ENCODE data around the gene CRADD. TPM values are rescaled to one million over a fixed set of nuclear protein-coding genes. Genes with fewer than 3 reads are reported as not detected.

The CRADD gene
- total and polyA plus RNA-seq, 5 experiments from 2014 or later, result 9.9 to 13.7 (median 13.0) TPM

- Mint-ChIP-seq H3K36me3 (peaks cover 0 to 21% (median 18%) of the 10 kb centered on the region in 3 donors), H3K27ac (peak overlapping the region; percentile 100), H3K9me3 (no peaks in the 10 kb centered on the region), H3K4me1 (peaks cover 13 to 37% (median 35%) of the 10 kb centered on the region in 4 donors), H3K27me3 (peaks cover 7 to 32% (median 9%) of the 10 kb centered on the region in 5 donors), H3K4me3 (peak overlapping the region; percentile 97 to 99 (median 98))
- DNase-seq, result peak in 1 of 10 donors; percentile 7
- POLR2A ChIA-PET, result interaction anchor here (0.9 to 1.5 kb wide), 7 partner anchors 105 to 1797 kb away, joined by 3 to 7 read pairs (median 4); partner anchors contain the start of genes METAP2 and UBE2N
- peak in 1 of 2 donors; percentile 0 for ATAC-seq
These were observed 574 bp upstream of the CRADD start for GRCh38 chr12:93676408-93677194.

DNA sequence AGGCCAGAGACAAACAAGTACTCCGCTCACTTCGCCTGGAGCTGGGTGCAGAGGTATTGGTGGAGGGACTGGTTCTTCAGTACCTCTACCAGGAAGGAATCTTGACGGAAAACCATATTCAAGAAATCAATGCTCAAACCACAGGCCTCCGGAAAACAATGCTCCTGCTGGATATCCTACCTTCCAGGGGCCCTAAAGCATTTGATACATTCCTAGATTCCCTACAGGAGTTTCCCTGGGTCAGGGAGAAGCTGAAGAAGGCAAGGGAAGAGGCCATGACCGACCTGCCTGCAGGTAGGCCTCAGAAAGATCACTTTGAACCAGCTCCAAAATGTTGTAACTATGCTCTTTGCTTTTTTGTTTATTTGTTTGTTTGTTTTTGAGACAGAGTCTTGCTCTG, 1.6 kb downstream of the CRADD start:
- H3K4me1 Mint-ChIP-seq, result peaks cover 20 to 48% (median 47%) of the 10 kb centered on the region in 4 donors
- H3K4me3 Mint-ChIP-seq, result peak overlapping the region; percentile 70 to 99 (median 98)
- H3K9me3 Mint-ChIP-seq, result no peaks in the 10 kb centered on the region
- ATAC-seq, result no peak
- POLR2A ChIA-PET, result interaction anchor here (0.6 to 0.7 kb wide), 2 partner anchors 13 to 781 kb away, joined by 3 read pairs; no protein-coding TSS in a partner anchor
- no peak for DNase-seq
- peaks cover 0 to 21% (median 19%) of the 10 kb centered on the region in 3 donors for H3K36me3 Mint-ChIP-seq
- peaks cover 4 to 20% (median 6%) of the 10 kb centered on the region in 5 donors for H3K27me3 Mint-ChIP-seq
- H3K27ac Mint-ChIP-seq, result peak overlapping the region; percentile 100

GRCh38 chr12:93679308-93679925, 2.2 kb downstream of the CRADD start:
- ATAC-seq, result no peak
- Mint-ChIP-seq H3K4me3 (peak overlapping the region in 9 of 10 donors; percentile 13 to 99 (median 62)), H3K9me3 (no peaks in the 10 kb centered on the region), H3K36me3 (peaks cover 0 to 21% (median 19%) of the 10 kb centered on the region in 3 donors), H3K27ac (peak overlapping the region in 9 of 10 donors; percentile 65 to 100 (median 100)), H3K27me3 (peaks cover 0 to 14% (median 4%) of the 10 kb centered on the region in 5 donors), H3K4me1 (peaks cover 23 to 54% (median 53%) of the 10 kb centered on the region in 4 donors)
- DNase-seq, result no peak
- POLR2A ChIA-PET, result interaction anchor here (0.6 kb wide), 1 partner anchor 12 kb away, joined by 3 read pairs; no protein-coding TSS in a partner anchor

DNA sequence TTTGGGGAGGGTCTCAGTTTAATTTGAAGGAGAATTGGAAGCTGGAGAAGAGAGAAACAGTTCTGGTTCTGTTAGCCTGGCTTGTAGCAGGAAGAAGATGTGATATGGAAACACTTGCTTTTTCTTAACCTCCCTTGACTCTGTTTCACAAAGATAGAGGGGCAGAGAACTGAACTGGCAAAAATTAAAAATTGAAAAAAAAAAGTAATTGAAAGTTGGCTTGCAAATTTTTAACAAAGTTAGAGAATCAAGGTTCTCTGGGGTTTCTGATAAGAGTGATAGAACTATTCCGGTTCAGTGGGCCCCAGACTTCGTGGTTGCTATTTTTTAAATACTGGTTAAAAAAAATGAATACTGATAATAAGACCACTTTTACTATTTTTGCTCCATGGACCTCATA, 2.8 kb downstream of the CRADD start:
- POLR2A ChIA-PET, result no interaction called here
- peaks cover 0 to 8% (median 3%) of the 10 kb centered on the region in 5 donors for H3K27me3 Mint-ChIP-seq
- peak overlapping the region in 4 of 10 donors; percentile 22 to 65 (median 42) for H3K4me3 Mint-ChIP-seq
- ATAC-seq (no peak), DNase-seq (no peak)
- H3K9me3 Mint-ChIP-seq, result no peaks in the 10 kb centered on the region
- H3K27ac Mint-ChIP-seq, result peak overlapping the region in 2 of 10 donors; percentile 69 to 100
- peaks cover 27 to 60% (median 59%) of the 10 kb centered on the region in 4 donors for H3K4me1 Mint-ChIP-seq
- H3K36me3 Mint-ChIP-seq, result peaks cover 0 to 21% (median 19%) of the 10 kb centered on the region in 3 donors

GRCh38 chr12:93682846-93683261, 5.7 kb downstream of the CRADD start:
- POLR2A ChIA-PET, result no interaction called here
- no peak for ATAC-seq
- DNase-seq, result no peak
- Mint-ChIP-seq H3K36me3 (peaks cover 0 to 23% (median 19%) of the 10 kb centered on the region in 3 donors), H3K9me3 (no peaks in the 10 kb centered on the region), H3K27ac (no peak overlapping the region), H3K4me3 (no peak overlapping the region), H3K4me1 (peaks cover 23 to 48% (median 45%) of the 10 kb centered on the region in 4 donors), H3K27me3 (no peaks in the 10 kb centered on the region)

- H3K36me3 Mint-ChIP-seq, result peaks cover 0 to 24% (median 19%) of the 10 kb centered on the region in 3 donors
- H3K4me3 Mint-ChIP-seq, result no peak overlapping the region
These were observed 6.2 kb downstream of the CRADD start for GRCh38 chr12:93683410-93683809.

DNA sequence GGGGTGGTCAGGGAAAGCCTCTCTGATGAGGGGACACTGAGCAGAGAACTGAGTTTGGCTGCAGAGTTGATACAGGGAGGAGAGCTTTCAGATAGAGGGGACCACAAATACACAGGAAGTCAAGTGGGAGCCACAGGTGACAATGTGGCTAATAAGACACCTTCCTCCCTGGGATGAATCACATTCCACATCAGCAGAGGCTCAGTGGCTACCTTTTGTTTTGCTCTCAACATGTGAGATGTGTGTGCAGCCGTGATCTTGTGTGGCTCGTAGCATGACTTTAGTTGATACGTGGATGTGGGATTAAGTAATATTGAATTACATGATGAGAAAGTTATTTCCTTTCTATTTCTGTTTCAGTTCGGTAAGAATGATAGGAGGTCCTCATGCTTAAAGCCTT, 7.5 kb downstream of the CRADD start:
- POLR2A ChIA-PET, result no interaction called here
- peak overlapping the region in 7 of 10 donors; percentile 7 to 61 (median 23) for H3K4me3 Mint-ChIP-seq

More at GRCh38 chr12:93683410-93683809, 6.2 kb downstream of the CRADD start:
- peaks cover 21 to 42% (median 39%) of the 10 kb centered on the region in 4 donors for H3K4me1 Mint-ChIP-seq
- no peaks in the 10 kb centered on the region for H3K9me3 Mint-ChIP-seq
- peak overlapping the region in 1 of 10 donors; percentile 63 for H3K27ac Mint-ChIP-seq
- DNase-seq (no peak), ATAC-seq (no peak)
- POLR2A ChIA-PET, result no interaction called here
- no peaks in the 10 kb centered on the region for H3K27me3 Mint-ChIP-seq

DNA sequence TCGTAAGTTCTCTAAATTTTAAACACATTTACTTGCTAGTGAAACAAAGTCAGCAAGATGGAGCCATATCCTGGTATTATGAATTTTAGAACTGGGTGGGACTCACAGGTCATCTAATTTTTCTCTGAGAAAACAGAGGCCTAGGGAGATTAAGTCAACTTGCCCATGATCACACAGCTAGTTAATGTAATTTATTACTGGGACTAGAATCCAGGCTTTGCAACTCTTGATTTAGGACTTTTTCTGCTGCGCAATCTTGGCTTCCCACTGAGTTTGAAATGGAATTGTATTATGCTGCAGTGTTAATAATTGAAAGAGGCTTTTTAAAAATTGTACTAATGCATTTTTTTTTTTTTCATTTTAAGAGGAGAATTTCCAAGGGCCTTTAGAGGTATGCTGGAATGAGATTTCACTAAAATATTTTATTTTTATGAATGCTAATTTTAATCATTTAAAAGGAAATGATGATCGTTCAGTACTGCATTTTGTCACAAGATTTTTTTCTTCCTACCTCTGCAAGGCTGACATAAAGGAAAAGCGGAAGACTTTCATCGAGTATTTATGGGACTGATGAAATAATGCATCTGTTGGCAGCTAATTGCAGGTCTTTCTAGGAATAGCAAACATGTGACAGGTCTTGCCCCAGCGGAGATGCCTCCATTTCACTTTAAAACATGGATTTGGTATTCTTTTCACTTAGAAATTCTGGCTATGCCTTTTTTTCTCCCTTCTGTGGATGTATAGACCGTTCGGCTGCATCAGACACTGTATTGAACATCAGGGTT, 9.6 kb downstream of the CRADD start:
- H3K9me3 Mint-ChIP-seq, result peaks cover 0 to 2% (median 0%) of the 10 kb centered on the region in 9 donors
- H3K4me1 Mint-ChIP-seq, result peaks cover 23 to 46% (median 29%) of the 10 kb centered on the region in 4 donors
- H3K36me3 Mint-ChIP-seq, result peaks cover 0 to 9% (median 8%) of the 10 kb centered on the region in 3 donors
- no peak for ATAC-seq
- H3K27ac Mint-ChIP-seq, result no peak overlapping the region
- POLR2A ChIA-PET, result interaction anchor here (0.7 kb wide), 1 partner anchor 20 kb away, joined by 3 read pairs; no protein-coding TSS in a partner anchor
- DNase-seq, result no peak
- no peak overlapping the region for H3K4me3 Mint-ChIP-seq
- H3K27me3 Mint-ChIP-seq, result no peaks in the 10 kb centered on the region

More for the DNA sequence above, 7.5 kb downstream of the CRADD start:
- H3K27me3 Mint-ChIP-seq, result no peaks in the 10 kb centered on the region
- ATAC-seq (peak in 1 of 2 donors; percentile 27), DNase-seq (no peak)
- peaks cover 23 to 44% (median 34%) of the 10 kb centered on the region in 4 donors for H3K4me1 Mint-ChIP-seq
- peak overlapping the region in 3 of 10 donors; percentile 46 to 79 (median 54) for H3K27ac Mint-ChIP-seq
- no peaks in the 10 kb centered on the region for H3K9me3 Mint-ChIP-seq
- peaks cover 0 to 20% (median 10%) of the 10 kb centered on the region in 3 donors for H3K36me3 Mint-ChIP-seq

- no peak for DNase-seq
- ATAC-seq, result no peak
- H3K27ac Mint-ChIP-seq, result peak overlapping the region in 3 of 10 donors; percentile 14 to 65 (median 15)
- no peaks in the 10 kb centered on the region for H3K27me3 Mint-ChIP-seq
- H3K9me3 Mint-ChIP-seq, result peaks cover 0 to 17% (median 5%) of the 10 kb centered on the region in 9 donors
- POLR2A ChIA-PET, result no interaction called here
- H3K4me3 Mint-ChIP-seq, result no peak overlapping the region
- peaks cover 7 to 19% (median 9%) of the 10 kb centered on the region in 3 donors for H3K36me3 Mint-ChIP-seq
- peaks cover 9 to 26% (median 18%) of the 10 kb centered on the region in 4 donors for H3K4me1 Mint-ChIP-seq
These were observed 12.1 kb downstream of the CRADD start for GRCh38 chr12:93689076-93689834.

DNA sequence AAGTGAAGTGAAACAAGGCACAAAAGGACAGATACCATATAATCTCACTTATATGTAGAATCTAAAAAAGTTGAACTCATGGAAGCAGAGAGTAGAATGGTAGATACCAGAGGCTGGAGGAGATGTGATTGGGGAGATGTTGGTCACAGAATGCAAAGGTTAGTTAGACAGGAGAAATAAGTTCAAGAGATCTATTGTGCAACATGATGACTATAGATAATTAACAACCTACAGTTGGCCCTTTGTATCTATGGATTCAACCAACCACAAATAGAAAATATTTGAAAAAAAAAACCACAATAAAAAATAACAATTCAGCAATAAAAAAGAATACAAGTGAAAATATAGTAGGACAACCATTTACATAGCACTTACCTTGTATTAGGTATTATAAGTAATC, 19.3 kb downstream of the CRADD start:
- no peak for DNase-seq
- Mint-ChIP-seq H3K27ac (no peak overlapping the region), H3K27me3 (no peaks in the 10 kb centered on the region), H3K9me3 (peaks cover 0 to 18% (median 5%) of the 10 kb centered on the region in 9 donors), H3K36me3 (peaks cover 0 to 14% (median 7%) of the 10 kb centered on the region in 3 donors), H3K4me1 (peaks cover 2 to 17% (median 8%) of the 10 kb centered on the region in 4 donors), H3K4me3 (no peak overlapping the region)
- POLR2A ChIA-PET, result no interaction called here
- ATAC-seq, result no peak

DNA sequence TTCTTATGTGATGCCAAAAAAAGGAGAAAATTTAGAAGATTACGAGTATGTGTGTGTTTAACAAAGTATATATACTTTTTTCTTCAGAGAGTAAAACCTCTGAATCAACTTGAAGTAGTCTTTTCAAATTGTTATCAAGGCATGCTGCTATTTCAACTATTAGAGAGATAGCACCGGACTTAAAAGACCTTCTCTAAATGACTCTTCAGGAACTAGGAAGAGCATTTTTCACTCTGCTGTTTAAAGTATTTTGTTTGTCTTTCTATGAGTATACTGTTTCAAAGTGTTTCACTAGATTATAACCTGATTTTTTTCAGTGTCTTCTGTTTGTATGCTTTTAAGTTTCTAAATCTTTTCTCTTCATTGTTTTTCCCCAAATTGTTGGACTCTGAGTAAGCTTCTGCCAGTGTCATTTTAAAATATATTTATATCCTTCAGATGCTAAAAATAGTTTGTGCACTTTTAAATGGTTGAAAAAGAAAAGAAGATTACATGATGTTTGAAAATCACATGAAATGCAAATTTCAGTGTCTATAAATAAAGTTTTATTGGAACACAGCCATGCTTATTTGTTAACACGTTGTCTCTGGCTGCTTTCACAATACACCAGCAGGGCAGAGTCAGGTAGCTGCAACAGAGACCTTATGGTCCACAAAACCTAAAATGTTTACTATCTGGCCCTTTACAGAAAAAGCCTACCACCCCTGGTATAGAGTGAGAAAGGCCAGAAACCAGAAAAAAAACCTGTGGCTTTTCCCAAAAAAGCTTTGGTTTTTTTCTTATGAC, 21.3 kb downstream of the CRADD start:
- Mint-ChIP-seq H3K27me3 (no peaks in the 10 kb centered on the region), H3K9me3 (peaks cover 0 to 4% (median 0%) of the 10 kb centered on the region in 9 donors), H3K36me3 (peaks cover 0 to 3% (median 0%) of the 10 kb centered on the region in 3 donors), H3K4me1 (peaks cover 5 to 29% (median 12%) of the 10 kb centered on the region in 4 donors), H3K27ac (peak overlapping the region in 2 of 10 donors; percentile 9 to 30), H3K4me3 (no peak overlapping the region)
- DNase-seq, result no peak
- ATAC-seq, result no peak
- POLR2A ChIA-PET, result no interaction called here
